ENCODE measurements around the gene DNAH11.

The DNAH11 gene

GRCh38 chr7:21641546-21641945 is 98.7 kb downstream of the DNAH11 start:
- TF ChIP-seq CTCF (IDR thresholded peaks at IDR 0.05) = no peak

GRCh38 chr7:21642422-21642821 is 99.6 kb downstream of the DNAH11 start:
- TF ChIP-seq CTCF (IDR thresholded peaks at IDR 0.05) = no peak

- no peak for TF ChIP-seq CTCF (IDR thresholded peaks at IDR 0.05)
These were observed 108.9 kb downstream of the DNAH11 start for GRCh38 chr7:21651697-21652096.

GRCh38 chr7:21653623-21654022 is 110.8 kb downstream of the DNAH11 start:
- no peak for TF ChIP-seq CTCF (IDR thresholded peaks at IDR 0.05)

GRCh38 chr7:21656081-21656480 is 113.2 kb downstream of the DNAH11 start:
- no peak for TF ChIP-seq CTCF (IDR thresholded peaks at IDR 0.05)

GRCh38 chr7:21656796-21657195 is 114.0 kb downstream of the DNAH11 start:
- TF ChIP-seq CTCF (IDR thresholded peaks at IDR 0.05) = no peak

- no peak for TF ChIP-seq CTCF (IDR thresholded peaks at IDR 0.05)
These were observed 127.7 kb downstream of the DNAH11 start for GRCh38 chr7:21670496-21670895.

- no peak for TF ChIP-seq CTCF (IDR thresholded peaks at IDR 0.05)
These were observed 129.0 kb downstream of the DNAH11 start for GRCh38 chr7:21671859-21672258.

Data from LNCAP (cell line).